GM19043 (cell line): ENCODE results near the gene CYFIP1.

Experiments
- ATAC-seq: cut with Tn5 transposase; IDR thresholded peaks from one replicate; pipeline ENCODE4 v1.9.1; 2021; ENCODE audit warnings: low read depth; ENCODE audit not compliant: unreplicated experiment

Gene CYFIP1

DNA sequence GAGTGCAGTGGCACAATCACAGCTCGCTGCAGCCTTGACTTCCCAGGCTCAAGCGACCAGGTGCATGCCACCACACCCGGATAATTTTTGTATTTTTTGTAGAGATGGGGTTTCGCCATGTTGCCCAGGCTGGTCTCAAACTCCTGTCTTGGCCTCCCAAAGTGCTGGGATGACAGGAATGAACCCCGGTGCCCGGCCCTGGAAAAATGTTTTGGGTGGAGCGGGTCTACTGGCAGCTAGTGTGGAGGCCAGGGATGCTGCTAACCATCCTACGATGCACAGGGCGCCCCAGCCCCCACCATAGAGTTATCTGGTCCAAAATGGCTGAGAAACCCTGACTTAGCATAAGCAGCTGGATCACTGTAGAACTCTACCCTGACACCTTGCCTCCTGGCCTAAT lies 106.3 kb downstream of the CYFIP1 start:
- no peak for ATAC-seq

DNA sequence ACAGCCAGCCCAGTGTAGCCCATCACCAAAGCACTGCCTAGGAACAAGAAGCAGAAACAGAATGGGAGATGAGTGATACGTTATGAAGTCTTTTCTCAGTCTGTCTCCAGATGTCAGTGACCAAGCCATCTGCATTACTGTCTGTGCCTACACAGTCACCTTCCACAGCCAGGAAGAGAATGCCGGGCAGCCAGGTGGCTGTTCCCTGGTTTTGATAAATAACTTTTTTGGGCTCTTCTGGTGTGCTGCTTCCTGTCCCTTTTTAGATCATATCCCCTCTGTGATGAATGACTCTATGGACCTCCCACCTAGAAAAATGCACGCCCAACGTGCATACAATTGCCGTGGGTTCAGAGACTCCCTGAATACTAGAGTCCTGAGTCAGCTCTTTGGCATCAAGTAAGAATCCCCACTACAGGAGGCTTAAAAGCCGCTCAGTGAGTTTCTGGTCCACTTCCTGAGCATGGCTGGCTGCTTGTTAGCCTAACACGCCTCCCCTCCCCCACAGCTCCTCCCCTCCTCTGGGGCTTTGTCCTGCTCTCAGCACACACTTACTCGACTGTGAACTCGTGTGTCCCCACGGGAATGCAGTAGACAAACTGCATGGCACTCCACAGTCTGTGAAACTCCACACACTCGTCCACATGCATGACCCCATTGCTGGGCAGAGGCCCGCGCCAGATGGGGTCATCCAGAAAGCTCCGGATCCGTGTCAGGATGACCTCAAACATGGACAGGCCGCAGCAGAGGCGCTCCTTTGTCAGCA lies 107.0 kb downstream of the CYFIP1 start:
- ATAC-seq = no peak

DNA sequence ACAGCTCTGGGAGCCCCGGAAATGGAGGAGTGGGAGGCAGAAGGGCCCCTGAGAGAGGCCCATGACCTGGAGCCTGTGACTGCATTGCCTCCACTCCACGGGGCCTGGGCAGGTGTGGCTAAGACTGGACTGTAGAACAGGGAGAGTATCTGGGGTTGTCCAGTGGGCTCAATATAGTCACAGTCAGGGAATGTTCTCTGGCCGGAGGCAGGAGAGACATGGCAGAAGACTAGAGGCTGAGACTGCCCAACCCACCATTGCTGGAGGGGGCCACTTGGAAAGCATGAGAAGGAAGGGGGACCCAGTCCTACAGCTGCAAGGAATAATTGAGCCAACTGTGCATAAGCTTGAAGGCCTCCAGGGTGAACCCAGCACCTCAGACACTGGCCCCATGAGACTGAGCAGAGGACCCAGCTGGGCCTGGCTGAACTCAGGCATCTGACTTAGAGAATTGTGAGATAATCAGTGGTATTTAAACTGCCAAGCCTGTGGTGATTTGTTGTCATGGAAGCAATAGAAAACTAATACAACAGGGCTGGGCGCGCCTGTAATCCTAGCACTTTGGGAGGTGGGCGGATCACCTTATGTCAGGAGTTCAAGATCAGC lies 108.6 kb downstream of the CYFIP1 start:
- ATAC-seq = no peak

DNA sequence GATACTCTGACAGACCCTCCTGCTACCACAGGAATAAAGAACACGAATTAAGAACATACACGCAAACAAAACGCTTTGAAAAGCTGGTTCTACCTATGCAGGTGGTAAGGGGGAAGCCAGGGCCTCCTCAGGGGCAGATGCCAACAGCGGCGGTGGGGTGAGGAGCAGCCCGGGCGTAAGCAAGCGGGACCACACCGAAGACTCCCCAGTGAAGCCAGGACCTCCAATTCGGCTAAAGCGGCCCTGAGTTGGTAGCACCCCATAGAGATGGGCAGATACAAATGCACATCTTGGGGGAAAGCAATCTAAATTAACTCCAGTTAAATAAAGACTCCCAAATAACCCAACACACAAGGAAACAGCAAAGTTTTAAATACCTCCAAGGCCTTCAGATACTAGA lies 109.3 kb downstream of the CYFIP1 start:
- no peak for ATAC-seq

GRCh38 chr15:22869856-22870255 lies 110.3 kb downstream of the CYFIP1 start:
- no peak for ATAC-seq

DNA sequence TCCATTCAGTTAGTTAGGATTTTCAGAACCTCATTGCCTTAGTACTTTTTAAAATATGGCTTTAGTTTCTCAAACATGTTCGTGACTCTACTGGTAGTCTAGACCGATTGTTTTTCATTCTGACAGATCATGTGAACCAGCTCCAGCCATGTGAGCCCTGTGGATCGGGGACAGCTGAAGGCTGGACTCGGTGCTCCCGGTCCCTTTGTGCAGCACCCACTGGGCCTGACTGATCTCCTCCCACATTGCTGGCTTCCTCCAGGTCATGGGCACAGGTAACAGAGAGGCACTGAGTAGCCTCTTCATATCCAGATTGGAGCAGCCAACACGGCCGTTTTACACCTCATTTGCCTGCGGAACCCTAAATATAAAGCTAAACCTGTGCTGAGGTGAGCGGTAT lies 111.2 kb downstream of the CYFIP1 start:
- ATAC-seq = no peak

DNA sequence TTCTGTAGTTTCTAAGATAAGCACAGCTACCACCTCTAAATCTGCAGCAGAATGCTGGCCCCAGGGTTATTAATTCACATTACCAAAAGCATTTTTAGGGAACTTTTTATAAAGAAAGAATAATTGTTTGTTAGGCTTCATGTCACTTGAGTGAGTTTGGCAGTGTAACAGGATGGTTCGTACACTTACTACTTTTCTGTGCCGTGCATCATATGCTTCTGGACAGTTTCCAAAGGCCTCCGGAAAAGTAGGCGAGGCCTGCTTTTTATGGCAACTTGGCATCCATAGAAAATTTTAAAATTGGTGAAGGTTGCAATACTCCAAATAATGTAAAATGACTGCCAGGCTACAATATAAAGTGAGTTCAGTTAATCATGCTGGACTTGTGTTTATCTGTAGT lies 111.7 kb downstream of the CYFIP1 start:
- no peak for ATAC-seq

DNA sequence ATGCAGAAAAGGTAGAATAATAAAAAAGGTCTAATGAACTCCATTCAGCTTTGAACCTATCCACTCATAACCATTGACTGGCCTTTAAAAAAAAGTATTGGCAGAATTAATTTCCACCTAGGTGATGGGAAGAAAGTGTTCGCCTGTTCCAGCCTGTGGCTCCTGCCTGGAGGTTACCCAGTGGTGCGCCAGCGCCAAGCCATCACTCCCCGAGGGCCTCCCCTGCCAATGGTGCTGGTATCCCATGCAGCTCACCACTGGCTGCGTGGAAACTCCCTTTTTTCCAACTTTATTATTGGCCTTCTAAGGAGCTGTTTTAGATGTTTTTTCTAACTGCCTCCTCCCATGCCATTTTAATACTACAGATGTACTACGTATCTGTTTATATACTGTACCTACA lies 112.3 kb downstream of the CYFIP1 start:
- no peak for ATAC-seq

- no peak for ATAC-seq
Measured at GRCh38 chr15:22866079-22866478, 114.1 kb downstream of the CYFIP1 start.

DNA sequence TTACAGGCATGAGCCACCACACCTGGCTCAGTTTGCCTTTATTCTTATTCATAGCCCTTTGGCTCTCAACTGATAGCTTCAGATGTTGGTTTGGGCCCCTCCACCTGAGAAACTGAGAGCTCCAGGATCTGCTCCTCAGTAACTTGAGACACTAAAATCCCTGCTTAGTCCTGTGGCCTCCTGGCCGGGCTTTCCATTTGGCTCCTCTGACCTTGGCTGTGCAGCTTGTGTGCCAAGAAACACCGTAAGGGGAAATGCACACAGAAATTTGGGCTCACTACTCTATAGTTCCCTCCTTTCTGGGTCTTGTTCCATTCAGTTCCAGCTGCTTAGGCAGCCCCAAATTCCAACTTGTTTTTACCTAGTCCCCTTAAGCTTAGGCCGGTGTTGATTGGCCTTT lies 116.8 kb downstream of the CYFIP1 start:
- ATAC-seq = no peak

DNA sequence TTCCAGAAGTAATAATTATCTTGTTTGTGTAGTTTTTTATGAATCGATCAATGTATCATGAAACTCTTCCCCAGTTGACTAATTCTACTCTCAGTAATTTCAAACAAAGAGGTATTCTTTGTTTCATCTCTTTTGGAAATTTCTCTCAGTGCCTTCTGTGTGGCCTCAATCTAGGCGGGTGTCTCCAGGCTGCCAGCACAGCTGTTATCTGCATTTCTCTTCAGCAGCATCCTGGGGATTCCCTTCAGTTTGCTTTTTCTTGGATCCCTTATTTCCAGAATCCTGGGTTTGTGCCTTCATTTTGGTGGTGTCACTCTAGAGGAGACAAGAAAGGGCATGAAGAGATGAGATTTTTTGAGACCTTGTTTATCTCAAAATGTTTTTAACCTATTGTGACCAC lies 119.0 kb downstream of the CYFIP1 start:
- ATAC-seq = no peak

- ATAC-seq = no peak
Measured at GRCh38 chr15:22856659-22857058, 123.5 kb downstream of the CYFIP1 start.

DNA sequence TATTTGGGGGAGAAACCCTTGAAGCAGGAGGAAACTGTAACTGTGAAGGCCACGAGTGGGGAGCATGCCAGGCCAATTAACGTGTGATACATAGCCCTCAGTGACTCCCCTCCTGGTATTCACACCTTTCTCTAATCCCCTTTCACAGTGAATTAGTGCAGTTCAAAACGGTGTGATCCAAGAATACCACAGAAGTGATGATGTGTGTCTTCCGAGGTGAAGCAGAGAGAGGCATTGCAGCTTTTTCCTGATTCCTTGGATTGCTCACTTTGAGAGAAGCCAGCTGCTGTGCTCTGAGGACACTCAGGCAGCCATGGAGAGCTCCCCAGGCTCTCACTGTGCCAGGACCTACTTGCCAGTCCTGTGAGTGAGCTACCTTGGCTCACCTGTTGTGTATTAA lies 124.4 kb downstream of the CYFIP1 start:
- no peak for ATAC-seq

- ATAC-seq = no peak
Measured at GRCh38 chr15:22851513-22851912, 128.7 kb downstream of the CYFIP1 start.

GRCh38 chr15:22850055-22850454 lies 130.1 kb downstream of the CYFIP1 start:
- ATAC-seq = no peak

- ATAC-seq = no peak
Measured at GRCh38 chr15:22846073-22846472, 134.1 kb downstream of the CYFIP1 start.

- no peak for ATAC-seq
Measured at GRCh38 chr15:22845289-22845900, 134.8 kb downstream of the CYFIP1 start.

- no peak for ATAC-seq
Measured at GRCh38 chr15:22844421-22845288, 135.5 kb downstream of the CYFIP1 start.

DNA sequence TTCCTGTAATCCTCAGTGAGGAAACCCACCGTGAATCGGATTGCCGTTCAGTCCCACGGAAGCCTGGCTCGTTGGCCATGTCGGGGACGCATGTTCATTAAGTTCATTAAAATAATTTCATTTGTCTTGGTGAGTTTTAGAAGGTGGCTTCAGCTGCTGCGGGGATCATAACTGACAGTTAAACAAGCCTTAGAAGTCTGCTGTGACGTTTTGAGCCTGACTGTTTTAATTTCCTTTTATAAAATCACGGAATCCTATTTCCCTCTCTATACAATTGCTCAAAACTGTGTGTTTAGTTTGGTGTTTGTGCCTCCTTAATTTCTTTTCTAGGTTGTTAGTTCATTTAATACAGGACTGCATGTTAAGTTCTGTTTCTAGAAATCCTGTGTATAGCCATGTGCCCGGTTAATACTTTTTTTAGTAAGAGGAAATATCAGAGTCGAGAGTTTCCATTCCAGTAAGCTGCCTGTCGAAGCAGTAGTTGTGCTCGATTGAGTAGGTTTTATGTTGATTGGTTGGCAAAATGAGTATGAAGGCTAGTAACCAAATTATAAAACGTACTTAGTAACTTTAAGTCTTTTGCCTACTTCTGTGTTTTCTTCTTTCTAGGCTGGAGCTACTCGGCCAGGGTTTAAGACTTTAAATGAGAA lies 141.0 kb downstream of the CYFIP1 start:
- no peak for ATAC-seq

- ATAC-seq = peak; percentile 64
Measured at GRCh38 chr15:22838292-22839042, 141.7 kb downstream of the CYFIP1 start, which contains the start of gene NIPA2. Gene NIPA2, plus strand, starts transcription at chr15:22838666. Its CDS starts 13,066 bp downstream, at chr15:22851732.
